SK-N-SH treated with all-trans-retinoic acid at 6 μM for 48 hours (cell line): ENCODE results near the gene STT3B.

ENCODE experiments used
- ATAC-seq: fragments of 200-7000 bp; cut with Tn5 transposase; 3 replicates; pipeline ENCODE4 v1.9.1; 2020; ENCODE audit warnings: mild to moderate bottlenecking, moderate library complexity
- ARNTL ChIP-seq: fragments of 450-650 bp; formaldehyde crosslinking; IDR thresholded peaks from 2 replicates; pipeline ENCODE4 v1.5.0; 2020; ENCODE audit warnings: low read depth, mild to moderate bottlenecking, moderate library complexity, borderline replicate concordance
- BACH2 ChIP-seq: fragments of 250-450 bp; sonication (Bioruptor Pico); IDR thresholded peaks from 2 replicates; pipeline ENCODE4 v1.9.0; 2021; ENCODE audit warnings: mild to moderate bottlenecking, borderline replicate concordance
- CREB5 ChIP-seq: fragments of 250-450 bp; sonication (Bioruptor Pico); IDR thresholded peaks from 2 replicates; pipeline ENCODE4 v1.5.1; 2020; ENCODE audit warnings: low read depth, mild to moderate bottlenecking, moderate library complexity
- ESRRG ChIP-seq: fragments of 250-450 bp; sonication (Bioruptor Pico); IDR thresholded peaks from 2 replicates; pipeline ENCODE4 v1.6.1; 2021; ENCODE audit warnings: mild to moderate bottlenecking
- GLIS3 ChIP-seq: fragments of 250-450 bp; sonication (Bioruptor Pico); IDR thresholded peaks from 2 replicates; pipeline ENCODE4 v1.5.0; 2020; ENCODE audit warnings: mild to moderate bottlenecking, moderate library complexity
- ISL1 ChIP-seq: fragments of 250-450 bp; sonication (Bioruptor Pico); IDR thresholded peaks from 2 replicates; pipeline ENCODE4 v2.1.2; 2022; ENCODE audit warnings: mild to moderate bottlenecking, moderate library complexity
- OSR1 ChIP-seq: fragments of 250-450 bp; sonication (Bioruptor Pico); IDR thresholded peaks from 2 replicates; pipeline ENCODE4 v1.8.0; 2022; ENCODE audit warnings: moderate library complexity, mild to moderate bottlenecking, inconsistent platforms
- PPARA ChIP-seq: fragments of 250-450 bp; sonication (Bioruptor Pico); IDR thresholded peaks from 2 replicates; pipeline ENCODE4 v1.5.0; 2020; ENCODE audit warnings: mild to moderate bottlenecking, borderline replicate concordance
- RARB ChIP-seq: fragments of 250-450 bp; sonication (Bioruptor Pico); IDR thresholded peaks from 2 replicates; pipeline ENCODE4 v1.8.0; 2021; ENCODE audit warnings: mild to moderate bottlenecking, moderate library complexity
- SNAI2 ChIP-seq: fragments of 250-450 bp; sonication (Bioruptor Pico); IDR thresholded peaks from 2 replicates; pipeline ENCODE4 v1.5.0; 2020; ENCODE audit warnings: mild to moderate bottlenecking, moderate library complexity
- TCF4 ChIP-seq: fragments of 250-450 bp; sonication (Bioruptor Pico); IDR thresholded peaks from 2 replicates; pipeline ENCODE4 v1.8.0; 2021; ENCODE audit warnings: mild to moderate bottlenecking, moderate library complexity, borderline replicate concordance
- TOX ChIP-seq: fragments of 250-450 bp; sonication (Bioruptor Pico); IDR thresholded peaks from 2 replicates; pipeline ENCODE4 v1.8.0; 2021; ENCODE audit warnings: mild to moderate bottlenecking, moderate library complexity, borderline replicate concordance
- TSHZ2 ChIP-seq: fragments of 250-450 bp; sonication (Bioruptor Pico); IDR thresholded peaks from 2 replicates; pipeline ENCODE4 v1.5.0; 2020; ENCODE audit warnings: mild to moderate bottlenecking, moderate library complexity
- ZC3H10 ChIP-seq: fragments of 250-450 bp; sonication (Bioruptor Pico); IDR thresholded peaks from 2 replicates; pipeline ENCODE4 v1.5.1; 2021; ENCODE audit warnings: mild to moderate bottlenecking, moderate library complexity
- ZFP30 ChIP-seq: fragments of 450-650 bp; formaldehyde crosslinking; IDR thresholded peaks from 2 replicates; pipeline ENCODE4 v1.5.0; 2022; ENCODE audit warnings: mild to moderate bottlenecking, moderate library complexity
- ZNF565 ChIP-seq: fragments of 450-650 bp; formaldehyde crosslinking; conservative IDR thresholded peaks from 2 replicates; pipeline ENCODE4 v1.5.0; 2020; ENCODE audit warnings: low read depth, mild to moderate bottlenecking, moderate library complexity
- ZNF70 ChIP-seq: fragments of 450-650 bp; formaldehyde crosslinking; IDR thresholded peaks from 2 replicates; pipeline ENCODE4 v1.5.0; 2020; ENCODE audit warnings: mild to moderate bottlenecking, moderate library complexity
- TF ChIP-seq, protein P1 (sequence below): fragments of 250-450 bp; sonication (Bioruptor Pico); IDR thresholded peaks from 2 replicates; pipeline ENCODE4 v1.8.0; 2021; ENCODE audit warnings: low read depth, mild to moderate bottlenecking, moderate library complexity, borderline replicate concordance
- TF ChIP-seq, protein P2 (sequence below): fragments of 250-450 bp; sonication (Bioruptor Pico); IDR thresholded peaks from 2 replicates; pipeline ENCODE4 v1.5.1; 2021; ENCODE audit warnings: mild to moderate bottlenecking, moderate library complexity
- TF ChIP-seq, protein P3 (sequence below): fragments of 250-450 bp; sonication (Bioruptor Pico); IDR thresholded peaks from 2 replicates; pipeline ENCODE4 v1.8.0; 2020; ENCODE audit warnings: mild to moderate bottlenecking, moderate library complexity, borderline replicate concordance

Gene STT3B

DNA sequence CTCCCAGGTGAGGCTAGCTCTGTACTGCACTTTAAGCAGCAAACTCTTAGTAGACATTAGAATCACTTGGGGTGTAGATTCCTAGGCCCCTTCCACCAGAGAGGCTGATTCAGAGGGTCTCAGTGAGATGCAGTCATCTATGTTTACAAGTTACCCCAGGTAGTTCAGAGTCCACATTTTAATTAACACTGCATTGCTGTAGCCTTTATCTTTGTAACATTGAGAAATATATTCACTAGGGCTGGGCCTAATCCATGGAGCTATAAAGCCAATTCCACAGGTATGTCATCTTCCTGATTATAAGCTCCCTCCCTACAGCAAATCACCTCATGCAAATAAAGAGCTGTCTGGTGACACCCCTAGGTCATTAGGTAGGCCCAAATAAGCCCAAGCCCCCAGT is 39.6 kb upstream of the STT3B start:
- TF ChIP-seq CREB5 (CRISPR knock-in tag) (no peak), ZFP30 (no peak), OSR1 (CRISPR knock-in tag) (no peak), GLIS3 (no peak), PPARA (CRISPR knock-in tag) (no peak), SNAI2 (no peak)
- no peak for ATAC-seq

DNA sequence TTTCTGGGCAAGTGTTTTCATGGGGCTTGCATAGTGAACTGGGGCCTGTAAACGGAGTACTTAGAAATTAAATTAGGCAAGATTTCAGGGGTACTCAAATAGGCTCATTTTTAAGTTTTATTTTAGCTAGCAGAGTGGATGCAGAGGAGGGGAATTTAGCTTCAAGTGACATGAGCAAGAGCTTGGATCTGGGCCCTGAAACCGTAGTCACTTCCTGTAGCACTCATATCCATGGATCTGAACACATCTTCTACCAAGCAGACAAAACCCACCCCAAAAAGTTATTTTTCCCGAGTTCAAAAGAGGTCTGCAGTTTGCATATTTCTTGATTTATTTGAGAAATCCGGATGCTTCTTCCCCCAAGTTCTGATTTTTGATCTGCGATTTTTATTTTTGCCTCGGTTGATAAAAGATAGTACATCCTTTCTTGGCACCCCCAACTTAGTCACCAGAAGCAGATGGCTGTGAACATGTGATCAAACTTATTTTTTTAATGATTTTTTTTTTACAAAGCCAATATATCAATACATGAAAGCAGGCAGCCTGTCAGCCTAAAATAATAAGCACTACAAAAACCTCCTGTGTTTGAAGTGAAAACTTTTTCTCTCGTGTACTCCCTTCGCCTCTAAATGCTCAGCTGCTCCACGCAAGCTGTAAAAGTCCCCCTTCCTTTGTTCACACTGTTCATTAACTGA is 36.6 kb upstream of the STT3B start:
- no peak for ATAC-seq
- TF ChIP-seq, protein P1, sequence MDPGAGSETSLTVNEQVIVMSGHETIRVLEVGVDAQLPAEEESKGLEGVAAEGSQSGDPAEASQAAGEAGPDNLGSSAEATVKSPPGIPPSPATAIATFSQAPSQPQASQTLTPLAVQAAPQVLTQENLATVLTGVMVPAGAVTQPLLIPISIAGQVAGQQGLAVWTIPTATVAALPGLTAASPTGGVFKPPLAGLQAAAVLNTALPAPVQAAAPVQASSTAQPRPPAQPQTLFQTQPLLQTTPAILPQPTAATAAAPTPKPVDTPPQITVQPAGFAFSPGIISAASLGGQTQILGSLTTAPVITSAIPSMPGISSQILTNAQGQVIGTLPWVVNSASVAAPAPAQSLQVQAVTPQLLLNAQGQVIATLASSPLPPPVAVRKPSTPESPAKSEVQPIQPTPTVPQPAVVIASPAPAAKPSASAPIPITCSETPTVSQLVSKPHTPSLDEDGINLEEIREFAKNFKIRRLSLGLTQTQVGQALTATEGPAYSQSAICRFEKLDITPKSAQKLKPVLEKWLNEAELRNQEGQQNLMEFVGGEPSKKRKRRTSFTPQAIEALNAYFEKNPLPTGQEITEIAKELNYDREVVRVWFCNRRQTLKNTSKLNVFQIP (CRISPR knock-in tag): no peak
- TF ChIP-seq ISL1: no peak
- TF ChIP-seq TOX (CRISPR knock-in tag): no peak
- TF ChIP-seq, protein P2, sequence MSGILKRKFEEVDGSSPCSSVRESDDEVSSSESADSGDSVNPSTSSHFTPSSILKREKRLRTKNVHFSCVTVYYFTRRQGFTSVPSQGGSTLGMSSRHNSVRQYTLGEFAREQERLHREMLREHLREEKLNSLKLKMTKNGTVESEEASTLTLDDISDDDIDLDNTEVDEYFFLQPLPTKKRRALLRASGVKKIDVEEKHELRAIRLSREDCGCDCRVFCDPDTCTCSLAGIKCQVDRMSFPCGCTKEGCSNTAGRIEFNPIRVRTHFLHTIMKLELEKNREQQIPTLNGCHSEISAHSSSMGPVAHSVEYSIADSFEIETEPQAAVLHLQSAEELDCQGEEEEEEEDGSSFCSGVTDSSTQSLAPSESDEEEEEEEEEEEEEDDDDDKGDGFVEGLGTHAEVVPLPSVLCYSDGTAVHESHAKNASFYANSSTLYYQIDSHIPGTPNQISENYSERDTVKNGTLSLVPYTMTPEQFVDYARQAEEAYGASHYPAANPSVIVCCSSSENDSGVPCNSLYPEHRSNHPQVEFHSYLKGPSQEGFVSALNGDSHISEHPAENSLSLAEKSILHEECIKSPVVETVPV: no peak
- TF ChIP-seq ZFP30: no peak
- TF ChIP-seq BACH2 (CRISPR knock-in tag): no peak
- no peak for TF ChIP-seq ZC3H10 (CRISPR knock-in tag)
- TF ChIP-seq ZNF70 (CRISPR knock-in tag): no peak
- TF ChIP-seq ZNF565 (CRISPR knock-in tag): no peak
- TF ChIP-seq PPARA (CRISPR knock-in tag): no peak
- TF ChIP-seq TSHZ2 (CRISPR knock-in tag): no peak

DNA sequence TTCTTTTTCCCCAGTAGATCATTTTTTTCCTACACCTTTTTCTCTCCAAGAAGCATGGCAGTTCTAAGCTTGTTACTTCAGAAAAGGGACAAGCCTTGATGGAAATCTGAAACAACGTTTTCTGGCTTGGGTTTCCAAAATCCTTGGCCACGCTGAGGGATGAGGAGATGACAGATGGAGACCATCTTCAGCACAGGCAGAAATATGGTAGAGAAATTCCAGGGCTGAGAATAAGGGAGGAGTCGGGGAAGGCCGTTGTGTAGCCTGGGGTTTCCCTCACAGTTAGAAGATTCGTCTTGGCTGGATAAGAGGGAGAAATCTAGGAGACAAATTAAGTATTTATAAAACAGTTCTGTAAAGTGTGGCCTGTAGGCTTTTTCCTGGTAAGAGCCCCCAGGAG is 33.9 kb upstream of the STT3B start:
- no peak for ATAC-seq
- TF ChIP-seq ARNTL: no peak
- no peak for TF ChIP-seq OSR1 (CRISPR knock-in tag)
- no peak for TF ChIP-seq RARB (CRISPR knock-in tag)
- TF ChIP-seq PPARA (CRISPR knock-in tag): no peak
- no peak for TF ChIP-seq ZC3H10 (CRISPR knock-in tag)
- no peak for TF ChIP-seq ZNF565 (CRISPR knock-in tag)
- no peak for TF ChIP-seq ESRRG (CRISPR knock-in tag)
- no peak for TF ChIP-seq SNAI2
- no peak for TF ChIP-seq ISL1
- no peak for TF ChIP-seq ZFP30
- no peak for TF ChIP-seq ZNF70 (CRISPR knock-in tag)
- no peak for TF ChIP-seq TSHZ2 (CRISPR knock-in tag)
- TF ChIP-seq TCF4 (CRISPR knock-in tag): no peak
- TF ChIP-seq, protein P3, sequence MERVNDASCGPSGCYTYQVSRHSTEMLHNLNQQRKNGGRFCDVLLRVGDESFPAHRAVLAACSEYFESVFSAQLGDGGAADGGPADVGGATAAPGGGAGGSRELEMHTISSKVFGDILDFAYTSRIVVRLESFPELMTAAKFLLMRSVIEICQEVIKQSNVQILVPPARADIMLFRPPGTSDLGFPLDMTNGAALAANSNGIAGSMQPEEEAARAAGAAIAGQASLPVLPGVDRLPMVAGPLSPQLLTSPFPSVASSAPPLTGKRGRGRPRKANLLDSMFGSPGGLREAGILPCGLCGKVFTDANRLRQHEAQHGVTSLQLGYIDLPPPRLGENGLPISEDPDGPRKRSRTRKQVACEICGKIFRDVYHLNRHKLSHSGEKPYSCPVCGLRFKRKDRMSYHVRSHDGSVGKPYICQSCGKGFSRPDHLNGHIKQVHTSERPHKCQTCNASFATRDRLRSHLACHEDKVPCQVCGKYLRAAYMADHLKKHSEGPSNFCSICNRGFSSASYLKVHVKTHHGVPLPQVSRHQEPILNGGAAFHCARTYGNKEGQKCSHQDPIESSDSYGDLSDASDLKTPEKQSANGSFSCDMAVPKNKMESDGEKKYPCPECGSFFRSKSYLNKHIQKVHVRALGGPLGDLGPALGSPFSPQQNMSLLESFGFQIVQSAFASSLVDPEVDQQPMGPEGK: no peak
- TF ChIP-seq, protein P1 (CRISPR knock-in tag): no peak
- TF ChIP-seq BACH2 (CRISPR knock-in tag): no peak
- no peak for TF ChIP-seq TOX (CRISPR knock-in tag)
